HEK293 (cell line): ENCODE measurements around the gene HASPIN.
A peak's percentile ranks its signal among the peaks of the same experiment; 100 is the strongest.

Experiments
- CTCF ChIA-PET: fragments of 350-600 bp; formaldehyde crosslinking; extraction: SDS; loops from one replicate; lab custom pipeline; 2021; ENCODE audit warnings: antibody characterized with exemption; lab: Yijun Ruan, JAX
- POLR2A ChIA-PET: fragments of 300-600 bp; formaldehyde crosslinking; extraction: SDS; loops from one replicate; lab custom pipeline; 2020; ENCODE audit warnings: antibody characterized with exemption, inconsistent platforms; lab: Yijun Ruan, JAX
- H3K27ac ChIP-seq: fragments of 200-500 bp; sonication (Bioruptor generic); 2 replicates; pipeline ENCODE4 v1.5.1; 2014; ENCODE audit warnings: low read depth, low read length, control low read depth, inconsistent platforms; ENCODE audit errors: extremely low read depth
- H3K36me3 ChIP-seq, 2 experiments: fragments of 200-500 bp in 1 of 2; sonication (Bioruptor generic) in 1 of 2; 1 replicate in 1 of 2; 2 replicates in 1 of 2; pipeline ENCODE4 v1.5.1; 2014 to 2017; ENCODE audit warnings: inconsistent platforms in 2 of 2, low read length in 2 of 2; ENCODE audit not compliant: control insufficient read depth in 2 of 2, insufficient read depth in 1 of 2
- H3K4me1 ChIP-seq: fragments of 200-500 bp; sonication (Bioruptor generic); 2 replicates; pipeline ENCODE4 v1.5.1; 2014; ENCODE audit warnings: mild to moderate bottlenecking, low read length, inconsistent platforms; ENCODE audit not compliant: control insufficient read depth, insufficient read depth
- H3K4me3 ChIP-seq: 2 replicates; pipeline ENCODE4 v1.5.1; 2011; ENCODE audit warnings: low read depth, mild to moderate bottlenecking, control low read depth, low read length, moderate library complexity
- H3K9me3 ChIP-seq: fragments of 200-500 bp; sonication (Bioruptor generic); 2 replicates; pipeline ENCODE4 v1.5.1; 2014; ENCODE audit warnings: low read depth, low read length, inconsistent platforms; ENCODE audit not compliant: control insufficient read depth, insufficient read depth
- BCL11B ChIP-seq: fragments of 450-650 bp; formaldehyde crosslinking; IDR thresholded peaks from 2 replicates; pipeline ENCODE4 v1.5.1; 2016; ENCODE audit warnings: low read depth, missing biosample characterization, missing genetic modification characterization
- EGR2 ChIP-seq: fragments of 450-650 bp; formaldehyde crosslinking; IDR thresholded peaks from 2 replicates; pipeline ENCODE4 v1.5.1; 2016; ENCODE audit warnings: low read depth, missing biosample characterization, missing genetic modification characterization
- GLIS2 ChIP-seq: fragments of 450-650 bp; formaldehyde crosslinking; IDR thresholded peaks from 2 replicates; pipeline ENCODE4 v1.5.1; 2016; ENCODE audit warnings: missing biosample characterization, missing genetic modification characterization
- PRDM1 ChIP-seq: fragments of 450-650 bp; formaldehyde crosslinking; IDR thresholded peaks from 2 replicates; pipeline ENCODE4; 2016; ENCODE audit warnings: missing biosample characterization, missing genetic modification characterization
- PRDM2 ChIP-seq: fragments of 450-650 bp; formaldehyde crosslinking; IDR thresholded peaks from 2 replicates; pipeline ENCODE4 v1.5.1; 2016; ENCODE audit warnings: missing biosample characterization, missing genetic modification characterization, borderline replicate concordance
- REPIN1 ChIP-seq: fragments of 450-650 bp; formaldehyde crosslinking; IDR thresholded peaks from 2 replicates; pipeline ENCODE4 v1.5.1; 2017; ENCODE audit warnings: missing biosample characterization, missing genetic modification characterization, low read depth
- ZBTB1 ChIP-seq: fragments of 450-650 bp; formaldehyde crosslinking; IDR thresholded peaks from 2 replicates; pipeline ENCODE4 v1.5.1; 2016; ENCODE audit warnings: missing biosample characterization, missing genetic modification characterization
- ZBTB17 ChIP-seq: fragments of 450-650 bp; formaldehyde crosslinking; IDR thresholded peaks from 2 replicates; pipeline ENCODE4 v1.5.1; 2016; ENCODE audit warnings: missing biosample characterization, missing genetic modification characterization
- ZNF112 ChIP-seq: fragments of 450-650 bp; formaldehyde crosslinking; IDR thresholded peaks from 2 replicates; pipeline ENCODE4 v1.5.0; 2017; ENCODE audit warnings: missing biosample characterization, missing genetic modification characterization
- ZNF114 ChIP-seq: fragments of 450-650 bp; formaldehyde crosslinking; IDR thresholded peaks from 2 replicates; pipeline ENCODE4 v1.5.0; 2017; ENCODE audit warnings: missing biosample characterization, missing genetic modification characterization
- ZNF140 ChIP-seq: fragments of 450-650 bp; formaldehyde crosslinking; IDR thresholded peaks from 2 replicates; pipeline ENCODE4 v1.5.1; 2016; ENCODE audit warnings: missing biosample characterization, missing genetic modification characterization
- ZNF155 ChIP-seq: fragments of 450-650 bp; formaldehyde crosslinking; IDR thresholded peaks from 2 replicates; pipeline ENCODE4 v1.5.1; 2016; ENCODE audit warnings: missing biosample characterization, missing genetic modification characterization
- ZNF2 ChIP-seq: fragments of 450-650 bp; formaldehyde crosslinking; IDR thresholded peaks from 2 replicates; pipeline ENCODE4 v1.5.1; 2016; ENCODE audit warnings: missing biosample characterization, missing genetic modification characterization
- ZNF211 ChIP-seq: fragments of 450-650 bp; formaldehyde crosslinking; IDR thresholded peaks from 2 replicates; pipeline ENCODE4 v1.5.1; 2016; ENCODE audit warnings: low read depth, missing biosample characterization, missing genetic modification characterization
- ZNF266 ChIP-seq: fragments of 450-650 bp; formaldehyde crosslinking; IDR thresholded peaks from 2 replicates; pipeline ENCODE4 v1.5.1; 2016; ENCODE audit warnings: missing biosample characterization, missing genetic modification characterization, low read depth
- ZNF311 ChIP-seq: fragments of 450-650 bp; formaldehyde crosslinking; IDR thresholded peaks from 2 replicates; pipeline ENCODE4 v1.5.1; 2017; ENCODE audit warnings: missing biosample characterization, missing genetic modification characterization, borderline replicate concordance
- ZNF366 ChIP-seq: fragments of 450-650 bp; formaldehyde crosslinking; conservative IDR thresholded peaks from 2 replicates; pipeline ENCODE4 v1.5.1; 2016; ENCODE audit warnings: missing biosample characterization, missing genetic modification characterization
- ZNF423 ChIP-seq: fragments of 450-650 bp; formaldehyde crosslinking; IDR thresholded peaks from 2 replicates; pipeline ENCODE4 v1.5.1; 2016; ENCODE audit warnings: missing biosample characterization, missing genetic modification characterization
- ZNF433 ChIP-seq: fragments of 450-650 bp; formaldehyde crosslinking; IDR thresholded peaks from 2 replicates; pipeline ENCODE4 v1.5.1; 2016; ENCODE audit warnings: missing biosample characterization, missing genetic modification characterization, low read depth
- ZNF48 ChIP-seq: fragments of 450-650 bp; formaldehyde crosslinking; IDR thresholded peaks from 2 replicates; pipeline ENCODE4 v1.5.1; 2016; ENCODE audit warnings: missing biosample characterization, missing genetic modification characterization
- ZNF514 ChIP-seq: fragments of 450-650 bp; formaldehyde crosslinking; IDR thresholded peaks from 2 replicates; pipeline ENCODE4 v1.5.1; 2016; ENCODE audit warnings: missing biosample characterization, missing genetic modification characterization
- ZNF521 ChIP-seq: fragments of 450-650 bp; formaldehyde crosslinking; IDR thresholded peaks from 2 replicates; pipeline ENCODE4 v1.5.1; 2017; ENCODE audit warnings: missing biosample characterization, mild to moderate bottlenecking, missing genetic modification characterization
- ZNF707 ChIP-seq: fragments of 450-650 bp; formaldehyde crosslinking; IDR thresholded peaks from 2 replicates; pipeline ENCODE4 v1.5.1; 2016; ENCODE audit warnings: missing biosample characterization, missing genetic modification characterization
- ZNF76 ChIP-seq: fragments of 450-650 bp; formaldehyde crosslinking; IDR thresholded peaks from 2 replicates; pipeline ENCODE4; 2016; ENCODE audit warnings: low read depth, missing biosample characterization, missing genetic modification characterization, borderline replicate concordance
- ZNF768 ChIP-seq: fragments of 450-650 bp; formaldehyde crosslinking; IDR thresholded peaks from 2 replicates; pipeline ENCODE4 v1.5.1; 2018; ENCODE audit warnings: missing biosample characterization, mild to moderate bottlenecking, missing genetic modification characterization
- ZNF791 ChIP-seq: fragments of 450-650 bp; formaldehyde crosslinking; IDR thresholded peaks from 2 replicates; pipeline ENCODE4 v1.5.1; 2016; ENCODE audit warnings: missing biosample characterization, missing genetic modification characterization
- TF ChIP-seq, protein P1 (sequence below): fragments of 450-650 bp; formaldehyde crosslinking; IDR thresholded peaks from 2 replicates; pipeline ENCODE4 v1.5.1; 2016; ENCODE audit warnings: missing biosample characterization, missing genetic modification characterization

The HASPIN gene

DNA sequence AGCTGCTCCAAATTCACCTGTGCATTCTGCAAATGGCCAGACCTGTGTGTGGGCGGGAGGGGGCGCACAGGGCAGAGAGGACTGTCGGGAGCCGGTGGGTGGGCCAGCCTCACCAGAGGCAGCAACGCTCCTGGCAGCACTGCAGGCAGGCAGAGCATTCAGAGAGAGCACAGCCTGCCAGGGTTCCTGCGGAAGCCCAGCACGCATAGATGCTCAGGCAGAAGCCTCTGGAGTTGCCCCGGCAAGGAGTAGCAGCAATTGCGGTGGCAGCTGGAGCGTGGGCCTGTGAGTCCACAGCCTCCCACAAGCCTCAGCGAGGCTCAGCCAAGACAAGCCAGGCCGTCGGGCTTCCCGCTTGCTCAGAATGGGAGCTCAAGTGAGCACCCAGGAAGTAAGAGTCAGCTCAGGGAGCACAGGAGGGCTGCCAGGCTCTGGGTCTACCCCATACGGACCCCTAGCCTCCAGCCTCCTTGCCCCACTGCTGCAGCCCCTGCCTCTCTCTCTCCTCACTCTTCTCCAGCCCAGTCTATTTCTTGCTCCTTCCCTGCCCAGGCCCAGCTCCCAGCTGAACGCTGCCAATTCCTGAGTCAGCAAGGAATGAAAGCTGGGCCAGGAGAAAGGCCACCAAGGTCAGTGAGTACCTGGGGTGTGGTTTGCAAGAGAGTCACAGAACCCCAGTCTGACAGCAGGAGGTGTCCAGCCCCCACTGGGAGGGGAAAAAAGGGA lies 45.4 kb upstream of the HASPIN start (continued):
- no peak for TF ChIP-seq ZNF114 (tag by site-specific recombination)
- TF ChIP-seq EGR2 (tag by site-specific recombination) = peak; percentile 38; the same call in 1 of the 2 replicates
- TF ChIP-seq, protein P1, sequence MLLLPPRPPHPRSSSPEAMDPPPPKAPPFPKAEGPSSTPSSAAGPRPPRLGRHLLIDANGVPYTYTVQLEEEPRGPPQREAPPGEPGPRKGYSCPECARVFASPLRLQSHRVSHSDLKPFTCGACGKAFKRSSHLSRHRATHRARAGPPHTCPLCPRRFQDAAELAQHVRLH (tag by site-specific recombination) = no peak

- Histone ChIP-seq H3K9me3 (no peaks in the 10 kb centered on the region), H3K4me1 (no peaks in the 10 kb centered on the region), H3K36me3 (no peaks in the 10 kb centered on the region), H3K27ac (no peak overlapping the region), H3K4me3 (no peak overlapping the region)
- TF ChIP-seq ZNF114 (tag by site-specific recombination) = no peak
- TF ChIP-seq BCL11B (tag by site-specific recombination) = no peak
- no peak for TF ChIP-seq ZNF768
- TF ChIP-seq ZNF211 = no peak
- no peak for TF ChIP-seq REPIN1 (tag by site-specific recombination)
- no peak for TF ChIP-seq ZNF521 (tag by site-specific recombination)
- no peak for TF ChIP-seq ZNF433
- no peak for TF ChIP-seq ZNF707 (tag by site-specific recombination)
- TF ChIP-seq ZBTB1 (tag by site-specific recombination) = no peak
- no peak for TF ChIP-seq ZNF112 (tag by site-specific recombination)
- no peak for TF ChIP-seq ZNF2 (tag by site-specific recombination)
- TF ChIP-seq ZNF423 (tag by site-specific recombination) = no peak
- TF ChIP-seq ZNF48 (tag by site-specific recombination) = no peak
- no peak for TF ChIP-seq ZBTB17
- no peak for TF ChIP-seq ZNF791 (tag by site-specific recombination)
- TF ChIP-seq ZNF140 (tag by site-specific recombination) = no peak
- TF ChIP-seq ZNF514 (tag by site-specific recombination) = no peak
- no peak for TF ChIP-seq ZNF155 (tag by site-specific recombination)
- no peak for TF ChIP-seq PRDM1 (tag by site-specific recombination)
- no peak for TF ChIP-seq ZNF266
- CTCF ChIA-PET = interaction anchor here (1.0 to 1.7 kb wide), 2 partner anchors 9 to 11 kb away, joined by 3 to 4 read pairs; no protein-coding TSS in a partner anchor
- POLR2A ChIA-PET = interaction anchor here (1.0 to 1.6 kb wide), 2 partner anchors 10 to 43 kb away, joined by 3 to 4 read pairs; partner anchors contain the start of genes CTNS, EMC6 and SHPK
Measured at GRCh38 chr17:3678821-3679530, 44.7 kb upstream of the HASPIN start.

GRCh38 chr17:3679531-3680126 lies 44.1 kb upstream of the HASPIN start:
- POLR2A ChIA-PET = interaction anchor here (1.6 kb wide), 1 partner anchor 11 kb away, joined by 4 read pairs; the partner anchor contains the start of gene EMC6
- no peaks in the 10 kb centered on the region for H3K4me1 ChIP-seq
- H3K4me3 ChIP-seq = no peak overlapping the region
- no peaks in the 10 kb centered on the region for H3K9me3 ChIP-seq
- H3K36me3 ChIP-seq = no peaks in the 10 kb centered on the region
- H3K27ac ChIP-seq = no peak overlapping the region
- CTCF ChIA-PET = interaction anchor here (0.6 to 1.0 kb wide), 2 partner anchors 9 to 143 kb away, joined by 3 read pairs; no protein-coding TSS in a partner anchor
- TF ChIP-seq ZNF311 (no peak), GLIS2 (tag by site-specific recombination) (peak; percentile 31; the same call in 1 of the 2 replicates), ZNF76 (tag by site-specific recombination) (no peak), PRDM2 (tag by site-specific recombination) (no peak), ZNF366 (tag by site-specific recombination) (no peak)
